H1 (cell line): ENCODE results near the gene PDK3. TPM values are rescaled to one million over a fixed set of nuclear protein-coding genes. Genes with fewer than 3 reads are reported as not detected.

Experiments
- CTCF ChIA-PET: fragments of 300-600 bp; sonication (Branson Sonifier 250); formaldehyde crosslinking; loops from one replicate; lab custom pipeline; 2021; ENCODE audit not compliant: partially characterized antibody; lab: Charles Lee
- POLR2A ChIA-PET: fragments of 300-600 bp; sonication (Branson Sonifier 250); formaldehyde crosslinking; loops from one replicate; lab custom pipeline; 2021; ENCODE audit warnings: inconsistent platforms; ENCODE audit not compliant: partially characterized antibody; lab: Charles Lee
- DNase-seq, 2 experiments: peaks; one replicate each; pipeline versions ENCODE4 v3.0.0 to v3.0.0-alpha.2; 2010 to 2022; ENCODE audit warnings: low spot score in 2 of 2, low read depth in 1 of 2, mixed read lengths in 1 of 2
- FAIRE-seq: peaks from 2 replicates; lab custom pipeline; 2011; peaks lifted over from hg19 to GRCh38; lab: Jason Lieb, UNC
- H2AFZ ChIP-seq: 2 replicates; pipeline ENCODE4 v1.8.1; 2012; ENCODE audit warnings: low read length, inconsistent platforms
- H2AK5ac ChIP-seq: 2 replicates; pipeline ENCODE4 v1.6.1; 2013; ENCODE audit warnings: low read depth, low read length
- H2BK120ac ChIP-seq: replicated peaks from 2 replicates; pipeline ENCODE3; 2013; ENCODE audit warnings: low read depth, low read length, inconsistent platforms
- H2BK12ac ChIP-seq: 2 replicates; pipeline ENCODE4 v1.6.1; 2013; ENCODE audit warnings: low read depth, low read length
- H2BK15ac ChIP-seq: 2 replicates; pipeline ENCODE4 v1.6.1; 2013; ENCODE audit warnings: low read length
- H2BK20ac ChIP-seq: 2 replicates; pipeline ENCODE4 v1.6.1; 2013; ENCODE audit warnings: low read length
- H2BK5ac ChIP-seq: 2 replicates; pipeline ENCODE4 v1.6.1; 2013; ENCODE audit warnings: low read depth, low read length
- H3K14ac ChIP-seq: 2 replicates; pipeline ENCODE4 v1.6.1; 2013; ENCODE audit warnings: inconsistent platforms; ENCODE audit not compliant: insufficient read length
- H3K18ac ChIP-seq: 2 replicates; pipeline ENCODE4 v1.6.1; 2013; ENCODE audit warnings: low read length; ENCODE audit errors: extremely low read depth
- H3K23ac ChIP-seq: 2 replicates; pipeline ENCODE4 v1.6.1; 2013; ENCODE audit warnings: inconsistent platforms; ENCODE audit not compliant: insufficient read length
- H3K23me2 ChIP-seq: 2 replicates; pipeline ENCODE4 v1.6.1; 2013; ENCODE audit warnings: low read depth, low read length
- H3K27ac ChIP-seq: 2 replicates; pipeline ENCODE4 v1.6.1; 2011; ENCODE audit warnings: low read depth, low read length, inconsistent platforms
- H3K27me3 ChIP-seq, 4 experiments: replicated peaks in 1 of 4; 1 replicate in 1 of 4; 2 replicates in 3 of 4; pipeline versions ENCODE4 v1.6.1 to v1.8.1; 2011 to 2013; ENCODE audit warnings: low read length in 3 of 4, mild to moderate bottlenecking in 3 of 4, inconsistent platforms in 2 of 4, mixed read lengths in 2 of 4, moderate library complexity in 1 of 4; ENCODE audit not compliant: control insufficient read depth in 3 of 4, insufficient read depth in 3 of 4; ENCODE audit errors: extremely low read depth in 1 of 4
- H3K36me3 ChIP-seq, 4 experiments: 2 replicates each; pipeline versions ENCODE4 v1.6.1 to v1.8.1; 2011 to 2013; ENCODE audit warnings: mild to moderate bottlenecking in 4 of 4, low read length in 3 of 4, moderate library complexity in 2 of 4, control low read depth in 1 of 4, inconsistent platforms in 1 of 4; ENCODE audit not compliant: insufficient read depth in 4 of 4, control insufficient read depth in 2 of 4
- H3K4ac ChIP-seq: replicated peaks from 2 replicates; pipeline ENCODE3; 2013; ENCODE audit warnings: low read length, low read depth, mixed read lengths, inconsistent platforms; ENCODE audit not compliant: insufficient read length
- H3K4me1 ChIP-seq, 4 experiments: replicated peaks in 1 of 4; 1 replicate in 1 of 4; 2 replicates in 3 of 4; pipeline versions ENCODE4 v1.6.1 to v1.8.1; 2011 to 2013; ENCODE audit warnings: low read length in 3 of 4, inconsistent platforms in 2 of 4, mixed read lengths in 1 of 4; ENCODE audit not compliant: insufficient read depth in 4 of 4, control insufficient read depth in 3 of 4
- H3K4me2 ChIP-seq, 2 experiments: 2 replicates each; pipeline versions ENCODE4 v1.6.1 to v1.8.1; 2011 to 2013; ENCODE audit warnings: low read depth in 2 of 2, low read length in 2 of 2, control low read depth in 1 of 2, inconsistent platforms in 1 of 2, mild to moderate bottlenecking in 1 of 2; ENCODE audit not compliant: insufficient read depth in 1 of 2
- H3K4me3 ChIP-seq, 4 experiments: fragments of 200-600, 300-600 bp in 1 of 4; sonication (generic), shearing (Covaris generic), sonication (Bioruptor Twin) in 1 of 4; 2 replicates each; pipeline versions ENCODE4 v1.5.1 to v1.8.1; 2011 to 2016; ENCODE audit warnings: low read length in 4 of 4, low read depth in 3 of 4, control low read depth in 2 of 4, inconsistent platforms in 2 of 4, mild to moderate bottlenecking in 2 of 4, mixed read lengths in 1 of 4, moderate library complexity in 1 of 4; ENCODE audit not compliant: insufficient read depth in 2 of 4; ENCODE audit errors: extremely low read depth in 1 of 4
- H3K56ac ChIP-seq: replicated peaks from 2 replicates; pipeline ENCODE3; 2013; ENCODE audit warnings: low read depth, mild to moderate bottlenecking, mixed read lengths, low read length, inconsistent platforms; ENCODE audit not compliant: insufficient read length
- H3K79me1 ChIP-seq: 2 replicates; pipeline ENCODE4 v1.6.1; 2013; ENCODE audit warnings: low read depth, low read length, control low read depth
- H3K79me2 ChIP-seq, 2 experiments: 2 replicates each; pipeline versions ENCODE4 v1.6.1 to v1.8.1; 2012 to 2013; ENCODE audit warnings: low read length in 2 of 2, mild to moderate bottlenecking in 2 of 2, inconsistent platforms in 1 of 2; ENCODE audit not compliant: insufficient read depth in 2 of 2, control insufficient read depth in 1 of 2
- H3K9ac ChIP-seq, 4 experiments: replicated peaks in 1 of 4; 1 replicate in 1 of 4; 2 replicates in 3 of 4; pipeline versions ENCODE4 v1.6.1 to v1.8.1; 2011 to 2013; ENCODE audit warnings: low read depth in 3 of 4, low read length in 3 of 4, control low read depth in 2 of 4, mild to moderate bottlenecking in 2 of 4, moderate library complexity in 2 of 4, inconsistent platforms in 1 of 4; ENCODE audit errors: extremely low read depth in 1 of 4
- H3K9me3 ChIP-seq, 2 experiments: 2 replicates each; pipeline versions ENCODE4 v1.6.1 to v1.8.1; 2012 to 2013; ENCODE audit warnings: mild to moderate bottlenecking in 2 of 2, moderate library complexity in 2 of 2, control low read depth in 1 of 2, inconsistent platforms in 1 of 2, low read depth in 1 of 2, low read length in 1 of 2, mixed read lengths in 1 of 2; ENCODE audit not compliant: insufficient read depth in 2 of 2
- H4K20me1 ChIP-seq, 2 experiments: replicated peaks in 1 of 2; 2 replicates each; pipeline versions ENCODE3 to v1.8.1; 2011 to 2013; ENCODE audit warnings: inconsistent platforms in 2 of 2, low read length in 2 of 2, mild to moderate bottlenecking in 1 of 2; ENCODE audit not compliant: insufficient read depth in 2 of 2, control insufficient read depth in 1 of 2
- H4K5ac ChIP-seq: 2 replicates; pipeline ENCODE4 v1.6.1; 2013; ENCODE audit warnings: low read length, low read depth, mixed read lengths, inconsistent platforms; ENCODE audit not compliant: insufficient read length
- H4K8ac ChIP-seq: 2 replicates; pipeline ENCODE4 v1.8.0; 2013; ENCODE audit warnings: mild to moderate bottlenecking, moderate library complexity, low read length, inconsistent platforms; ENCODE audit not compliant: insufficient read depth; ENCODE audit errors: extremely low read depth
- H4K91ac ChIP-seq: replicated peaks from 2 replicates; pipeline ENCODE3; 2013; ENCODE audit warnings: low read length, mixed read lengths, inconsistent platforms; ENCODE audit not compliant: insufficient read length
- CBX8 ChIP-seq: fragments of 300-800, 300-1000 bp; sonication (generic); IDR thresholded peaks from 2 replicates; pipeline ENCODE4 v1.7.1; 2016; ENCODE audit warnings: low read depth, low read length, borderline replicate concordance
- RAD21 ChIP-seq, 2 experiments: IDR thresholded peaks in 1 of 2; conservative IDR thresholded peaks in 1 of 2; 2 replicates each; pipeline ENCODE4 v1.6.1; 2011; ENCODE audit warnings: low read depth in 2 of 2, low read length in 2 of 2, improper control_type of control experiment in 1 of 2, inconsistent platforms in 1 of 2, mild to moderate bottlenecking in 1 of 2, moderate library complexity in 1 of 2
- RBBP5 ChIP-seq: IDR thresholded peaks from 2 replicates; pipeline ENCODE4 v1.7.1; 2012; ENCODE audit warnings: low read depth, mild to moderate bottlenecking, inconsistent platforms, low read length, moderate library complexity, borderline replicate concordance
- TAF1 ChIP-seq: IDR thresholded peaks from 2 replicates; pipeline ENCODE4 v1.6.1; 2011; ENCODE audit warnings: mild to moderate bottlenecking, low read depth, low read length
- WGBS, 2 experiments: shearing (Covaris generic) in 1 of 2; methylation state at CpG; one replicate each; pipeline versions ENCODE4 v1.1.6 to v1.1.7; 2013 to 2015; ENCODE audit warnings: low lambda C conversion rate in 2 of 2, mixed read lengths in 2 of 2, inconsistent platforms in 1 of 2, low coverage in 1 of 2, missing lambda C conversion rate in 1 of 2; ENCODE audit not compliant: insufficient replicate concordance in 2 of 2, insufficient coverage in 1 of 2, insufficient read length in 1 of 2; ENCODE audit errors: extremely low coverage in 1 of 2, missing lambda C conversion rate in 1 of 2; 5-methylcytosine and 5-hydroxymethylcytosine counted together
- polyA plus RNA-seq, 7 experiments: library from polyadenylated mRNA; depleted of rRNA in 3 of 7; stranded (reverse) in 5 of 7; unstranded in 2 of 7; fragments of >200 nt in 5 of 7; fragments of 200-250 nt in 2 of 7; gene quantifications; 1 replicate in 5 of 7; 2 replicates in 1 of 7; 4 replicates in 1 of 7; pipeline versions ENCODE4 v1.2.1 to v1.2.3, GENCODE V29; 2011 to 2013; ENCODE audit warnings: missing spikeins in 2 of 7, mixed read lengths in 2 of 7
- total RNA-seq: library from RNA; stranded (reverse); fragmentation: NEBNext Ultra II Directional; extraction: Animal tissue kit (Norgen Biotek cat#: 25700); gene quantifications from 2 replicates; pipeline ENCODE4 v1.2.1, GENCODE V29; 2021

PDK3 gene
- total and polyA plus RNA-seq, 2 of the 8 experiments (the other 6 are each of a cell fraction or from before 2014, with no cell fraction given): 22.5 to 25.5 TPM

GRCh38 chrX:24491741-24492140 is 26.7 kb downstream of the PDK3 start:
- H3K9ac ChIP-seq: no peak overlapping the region
- H3K4me2 ChIP-seq: no peak overlapping the region
- H3K9me3 ChIP-seq: no peaks in the 10 kb centered on the region
- H2BK15ac ChIP-seq: no peak overlapping the region
- no peak overlapping the region for H3K27ac ChIP-seq
- H3K4me3 ChIP-seq: no peak overlapping the region
- H3K27me3 ChIP-seq: no peaks in the 10 kb centered on the region
- POLR2A ChIA-PET: interaction anchor here (0.8 to 1.0 kb wide), 2 partner anchors 23 to 39 kb away, joined by 3 read pairs; no protein-coding TSS in a partner anchor
- H3K79me2 ChIP-seq: no peaks in the 10 kb centered on the region
- H2AK5ac ChIP-seq: no peak overlapping the region
- H3K56ac ChIP-seq: no peak overlapping the region
- no peak overlapping the region for H4K5ac ChIP-seq
- H2BK20ac ChIP-seq: no peak overlapping the region
- no peaks in the 10 kb centered on the region for H3K23me2 ChIP-seq
- H2AFZ ChIP-seq: no peak overlapping the region
- WGBS, 2 experiments: 50% methylated on average over 3 of the region's 4 CpGs; no CpG with 5 or more reads in 1 of the 2 experiments
- H3K36me3 ChIP-seq: no peaks in the 10 kb centered on the region
- no peak overlapping the region for H2BK120ac ChIP-seq
- no peaks in the 10 kb centered on the region for H3K79me1 ChIP-seq
- TF ChIP-seq RBBP5 (peak; percentile 53; the same call in 1 of the 2 replicates), CBX8 (no peak), RAD21 (IDR thresholded peaks at IDR 0.05 in 1 of 2, conservative IDR thresholded peaks at IDR 0.05 in 1 of 2; ENCODE audit: low read depth in 2 of 2, low read length in 2 of 2) (no peak), TAF1 (no peak)
- no peak overlapping the region for H3K14ac ChIP-seq
- no peak overlapping the region for H3K23ac ChIP-seq
- H3K18ac ChIP-seq: no peak overlapping the region
- CTCF ChIA-PET: interaction anchor here (0.9 kb wide), 1 partner anchor 22 kb away, joined by 3 read pairs; no protein-coding TSS in a partner anchor
- H3K4me1 ChIP-seq: peaks cover 0 to 9% (median 4%) of the 10 kb centered on the region in 4 experiments; a peak in 6 of 7 replicates
- no peaks in the 10 kb centered on the region for H4K20me1 ChIP-seq
- DNase-seq: no peak
- H4K91ac ChIP-seq: no peak overlapping the region
- H2BK5ac ChIP-seq: no peak overlapping the region
- no peak overlapping the region for H2BK12ac ChIP-seq
- no peak for FAIRE-seq
- H4K8ac ChIP-seq: no peak overlapping the region
- H3K4ac ChIP-seq: no peak overlapping the region
